RCC 7860 (cell line): ENCODE data around the gene CFHR3.
"Not testable (repeated sequence)": the region's sequence is repeated elsewhere in the genome, so short reads cannot be mapped to it uniquely, and the experiment has no call there.

Experiments
- DNase-seq: peaks from one replicate; pipeline ENCODE4 v3.0.0-alpha.2; 2015; ENCODE audit warnings: low spot score
- FAIRE-seq: peaks from 2 replicates; lab custom pipeline; 2012; peaks lifted over from hg19 to GRCh38; lab: Jason Lieb, UNC

CFHR3 gene

DNA sequence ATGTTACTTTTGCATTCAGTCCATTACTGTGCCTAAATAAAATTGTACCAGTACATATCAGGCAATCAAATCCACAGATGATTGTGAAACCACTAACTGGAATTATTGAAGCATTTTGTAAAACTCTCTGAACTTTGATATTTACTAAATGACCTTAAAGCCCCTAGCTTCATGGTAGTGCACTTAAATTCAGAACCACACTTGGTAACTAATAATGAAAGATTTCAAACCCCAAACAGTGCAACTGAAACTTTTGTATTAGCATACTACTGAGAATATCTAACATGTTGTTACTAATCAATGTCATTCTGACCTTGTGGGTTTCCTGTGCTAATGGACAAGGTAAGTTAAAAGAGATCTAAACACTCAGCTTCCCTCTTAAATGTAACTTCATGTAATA, at the start of gene CFHR3:
Gene CFHR3 (plus strand): TSS at position 238 of the 400 bp plus-strand sequence. CDS start 47 bp downstream, at position 285.
- no peak for DNase-seq
- no peak for FAIRE-seq

DNA sequence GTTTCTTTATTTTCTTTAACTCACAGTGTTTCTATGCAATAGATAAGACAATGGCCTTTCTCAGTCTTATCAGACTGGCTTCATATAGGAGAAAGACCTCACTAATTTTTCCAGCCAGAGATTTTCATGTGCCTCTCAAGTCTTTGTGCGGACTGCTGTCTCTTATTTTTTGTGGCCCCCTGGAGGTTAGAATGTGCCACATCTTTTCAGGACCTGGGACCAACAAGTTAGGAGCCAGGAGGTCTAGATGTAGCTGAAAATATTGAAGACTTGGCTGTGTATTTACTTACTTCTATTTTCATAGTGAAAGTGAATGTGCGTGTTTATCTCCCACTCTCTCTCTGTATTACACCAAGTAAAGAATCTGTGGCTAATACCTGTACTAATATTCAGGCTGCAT, 42.1 kb upstream of the CFHR3 start:
- DNase-seq (no peak), FAIRE-seq (no peak)

DNA sequence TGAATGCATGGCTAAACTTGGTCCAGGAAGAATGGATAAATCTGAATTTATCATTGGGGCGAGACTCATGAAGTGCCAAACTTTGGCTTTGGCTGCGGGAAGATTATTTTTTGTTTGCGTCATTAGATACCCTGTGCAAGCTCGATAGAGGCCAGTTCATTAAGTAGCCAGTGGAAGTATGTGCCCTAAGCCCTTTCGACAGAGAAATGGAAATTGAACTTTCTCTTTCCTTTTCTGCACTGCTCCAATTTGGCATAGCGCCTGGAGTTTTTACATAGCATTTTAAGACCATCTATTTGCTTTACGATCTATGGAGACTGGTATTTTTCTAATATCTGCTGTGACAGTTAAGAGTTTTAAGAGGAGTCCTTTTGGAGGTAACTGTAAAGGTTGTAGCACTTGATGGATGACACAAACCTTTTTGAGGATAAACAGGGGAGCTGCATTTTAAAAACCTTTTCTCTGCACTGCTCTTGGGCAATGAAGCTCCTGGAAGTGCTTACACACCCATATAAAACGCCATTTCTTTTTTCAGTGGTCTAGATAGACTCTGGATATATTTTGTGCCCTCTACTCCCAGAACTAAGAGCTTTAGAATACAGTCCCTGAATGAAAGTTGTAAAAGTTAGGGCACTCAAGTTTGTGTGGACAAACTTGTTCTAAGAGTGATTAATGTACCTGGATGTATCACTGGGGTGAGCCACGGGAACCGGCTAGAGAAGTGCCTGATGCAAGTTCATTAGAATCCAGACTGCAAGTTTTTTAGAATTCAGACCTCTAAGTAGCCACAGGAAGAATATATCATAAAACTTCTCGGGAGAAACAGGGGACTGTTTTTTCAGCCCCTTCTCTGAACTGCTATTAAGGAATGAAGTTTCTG, 41.3 kb upstream of the CFHR3 start:
- no peak for FAIRE-seq
- no peak for DNase-seq

GRCh38 chr1:196734006-196734405, 40.6 kb upstream of the CFHR3 start:
- no peak for DNase-seq
- FAIRE-seq: no peak

- no peak for FAIRE-seq
- no peak for DNase-seq
These were observed 40.2 kb upstream of the CFHR3 start for GRCh38 chr1:196734460-196734859.

DNA sequence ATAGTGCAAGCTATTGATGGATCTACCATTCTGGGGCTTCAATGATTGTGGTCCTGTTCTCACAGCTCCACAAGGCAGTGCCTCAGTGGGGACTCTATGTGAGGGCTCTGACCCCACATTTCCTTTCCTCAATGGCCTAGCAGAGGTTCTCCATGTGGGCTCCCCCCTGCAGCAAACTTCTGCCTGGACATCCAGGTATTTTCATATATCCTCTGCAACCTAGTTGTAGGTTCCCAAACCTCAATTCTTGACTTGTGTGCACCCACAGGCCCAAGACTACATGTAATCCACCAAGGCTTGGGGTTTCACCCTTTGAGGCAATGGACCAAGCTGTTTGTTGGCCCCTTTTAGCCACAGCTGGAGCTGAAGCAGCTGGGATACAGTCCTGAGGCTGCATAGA, 35.9 kb upstream of the CFHR3 start:
- FAIRE-seq (no peak), DNase-seq (no peak)

DNA sequence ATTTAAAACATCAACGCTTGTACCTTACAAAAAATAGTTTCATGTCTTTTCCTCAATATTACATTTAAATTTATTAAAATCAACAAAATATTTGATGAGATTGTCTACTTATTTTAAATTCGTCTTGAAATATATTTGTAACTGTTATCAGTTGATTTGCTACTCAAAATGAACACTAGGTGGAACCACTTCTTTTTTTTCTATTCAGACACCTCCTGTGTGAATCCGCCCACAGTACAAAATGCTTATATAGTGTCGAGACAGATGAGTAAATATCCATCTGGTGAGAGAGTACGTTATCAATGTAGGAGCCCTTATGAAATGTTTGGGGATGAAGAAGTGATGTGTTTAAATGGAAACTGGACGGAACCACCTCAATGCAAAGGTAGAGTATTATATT, 31.4 kb upstream of the CFHR3 start:
- FAIRE-seq (peak; percentile 92), DNase-seq (peak; percentile 39)

DNA sequence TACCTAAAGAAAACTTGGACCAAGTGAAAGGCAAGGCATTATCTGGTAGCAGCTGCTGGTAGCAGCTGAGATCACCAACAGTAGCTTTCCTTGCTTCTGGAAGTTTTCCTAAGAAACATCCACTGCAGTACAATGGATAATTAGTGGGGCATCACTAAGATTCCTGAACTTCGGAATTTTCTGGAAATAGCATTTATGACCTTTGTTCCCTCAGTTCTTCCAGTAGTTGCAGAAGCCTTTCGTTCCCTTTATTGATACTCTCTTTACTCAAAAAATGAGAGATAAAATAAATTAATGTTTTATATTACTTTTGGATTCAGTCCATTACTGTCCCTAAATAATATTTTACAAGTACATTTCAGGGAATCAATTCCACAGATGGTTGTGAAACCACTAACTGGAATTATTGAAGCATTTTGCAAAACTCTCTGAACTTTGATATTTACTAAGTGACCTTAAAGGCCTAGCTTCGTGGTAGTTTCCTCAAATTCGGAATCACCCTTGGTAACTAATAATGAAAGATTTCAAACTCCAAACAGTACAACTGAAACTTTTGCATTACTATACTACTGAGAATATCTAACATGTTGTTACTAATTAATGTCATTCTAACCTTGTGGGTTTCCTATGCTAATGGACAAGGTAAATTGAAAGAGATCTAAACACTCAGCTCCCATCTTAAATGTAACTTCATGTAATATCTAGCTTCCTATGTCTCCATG, 9.5 kb upstream of the CFHR3 start:
- not testable (repeated sequence) for DNase-seq, FAIRE-seq

DNA sequence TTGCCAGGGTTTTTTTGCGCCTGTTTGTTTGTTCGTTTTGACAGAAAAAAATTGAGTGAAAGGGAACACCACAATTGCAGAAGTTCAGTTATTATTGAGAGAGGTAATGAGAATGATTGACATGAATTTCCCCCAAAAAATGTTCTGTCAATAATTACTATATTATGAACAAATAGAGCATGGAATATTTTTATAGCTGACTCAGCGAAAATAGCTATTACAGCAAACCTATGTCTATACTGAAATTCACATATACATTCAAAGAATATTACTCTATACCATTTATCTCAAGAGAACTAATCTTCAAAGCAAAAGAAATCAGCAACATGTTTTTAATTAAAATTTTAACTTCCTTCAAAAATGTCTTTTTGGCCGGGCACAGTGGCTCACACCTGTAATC, 4.8 kb upstream of the CFHR3 start:
- DNase-seq, FAIRE-seq: not testable (repeated sequence)

GRCh38 chr1:196773713-196774112, 927 bp upstream of the CFHR3 start:
- no peak for DNase-seq
- no peak for FAIRE-seq

DNA sequence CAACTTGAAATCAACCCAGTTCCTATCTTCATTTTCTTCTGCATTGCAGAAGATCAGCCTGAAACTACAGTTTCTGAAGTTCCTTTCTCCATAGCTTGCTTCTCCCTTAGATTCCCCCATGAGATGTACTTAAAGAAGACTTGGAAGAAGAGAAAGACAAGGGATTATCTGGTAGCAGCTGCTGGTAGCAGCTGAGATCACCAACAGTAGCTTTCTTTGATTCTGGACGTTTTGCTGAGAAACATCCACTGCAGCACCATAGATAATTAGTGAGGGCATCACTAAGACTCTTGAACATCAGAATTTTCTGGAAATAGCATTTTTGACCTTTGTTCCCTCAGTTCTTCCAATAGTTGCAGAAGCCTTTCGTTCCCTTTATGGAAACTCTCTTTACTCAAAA, 465 bp upstream of the CFHR3 start:
- no peak for FAIRE-seq

GRCh38 chr1:196777603-196778002, 3.0 kb downstream of the CFHR3 start:
- FAIRE-seq: no peak
- DNase-seq: no peak

More for the DNA sequence above, 465 bp upstream of the CFHR3 start:
- no peak for DNase-seq

DNA sequence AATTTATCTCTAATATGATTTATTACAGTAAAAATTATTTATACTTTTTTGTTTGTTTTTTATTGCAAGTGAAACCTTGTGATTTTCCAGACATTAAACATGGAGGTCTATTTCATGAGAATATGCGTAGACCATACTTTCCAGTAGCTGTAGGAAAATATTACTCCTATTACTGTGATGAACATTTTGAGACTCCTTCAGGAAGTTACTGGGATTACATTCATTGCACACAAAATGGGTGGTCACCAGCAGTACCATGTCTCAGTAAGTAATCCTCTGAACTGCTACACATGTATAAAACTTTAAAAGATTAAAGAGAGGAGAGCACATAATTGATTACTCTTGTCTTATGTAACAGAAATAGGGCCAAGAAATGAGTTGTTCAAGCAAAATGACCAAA, 4.5 kb downstream of the CFHR3 start:
- no peak for DNase-seq
- FAIRE-seq: no peak

DNA sequence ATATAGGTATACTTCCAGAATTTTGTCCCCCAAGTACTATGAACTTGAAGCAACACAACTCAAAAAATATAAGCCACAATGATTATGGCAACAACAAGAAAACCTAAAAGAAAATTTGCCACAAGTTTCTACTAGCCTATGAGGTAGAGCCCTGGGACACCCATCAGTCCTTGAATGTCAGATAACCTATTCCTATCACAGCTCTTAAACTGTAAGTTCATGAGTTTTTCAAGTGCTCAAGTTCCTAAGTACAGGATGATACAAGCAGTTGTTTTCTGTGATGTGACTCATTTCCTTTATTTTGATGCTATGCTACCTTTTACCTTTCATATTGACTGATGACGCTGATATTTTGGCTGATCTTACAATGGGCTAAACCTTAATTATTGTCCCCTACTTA, 16.6 kb downstream of the CFHR3 start:
- not testable (repeated sequence) for DNase-seq, FAIRE-seq

GRCh38 chr1:196794103-196794502, 19.5 kb downstream of the CFHR3 start:
- FAIRE-seq, DNase-seq: not testable (repeated sequence)

- no peak for FAIRE-seq
These were observed 23.3 kb downstream of the CFHR3 start for GRCh38 chr1:196797891-196798290.

DNA sequence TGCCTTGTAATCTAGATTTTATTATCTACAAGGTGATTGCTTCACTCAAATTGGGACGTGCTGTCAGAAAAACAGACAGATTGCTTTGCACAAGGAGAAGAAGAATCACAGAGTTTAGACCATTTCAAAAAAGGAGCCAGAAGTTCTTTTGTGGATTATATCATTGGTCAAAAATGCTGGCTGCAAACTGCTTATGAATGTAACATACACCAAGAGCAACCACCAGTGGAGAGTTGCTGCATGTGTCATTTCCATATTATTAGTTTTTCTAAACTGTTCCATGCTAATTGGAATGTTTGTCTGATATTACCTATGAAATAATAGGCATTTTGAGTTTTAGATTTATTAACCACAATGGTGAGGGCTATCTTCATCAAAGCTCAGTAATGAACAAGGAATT, 27.3 kb downstream of the CFHR3 start:
- FAIRE-seq, DNase-seq: not testable (repeated sequence)

More at GRCh38 chr1:196797891-196798290, 23.3 kb downstream of the CFHR3 start:
- no peak for DNase-seq

GRCh38 chr1:196808529-196809235, 34.0 kb downstream of the CFHR3 start:
- FAIRE-seq (no peak), DNase-seq (no peak)

DNA sequence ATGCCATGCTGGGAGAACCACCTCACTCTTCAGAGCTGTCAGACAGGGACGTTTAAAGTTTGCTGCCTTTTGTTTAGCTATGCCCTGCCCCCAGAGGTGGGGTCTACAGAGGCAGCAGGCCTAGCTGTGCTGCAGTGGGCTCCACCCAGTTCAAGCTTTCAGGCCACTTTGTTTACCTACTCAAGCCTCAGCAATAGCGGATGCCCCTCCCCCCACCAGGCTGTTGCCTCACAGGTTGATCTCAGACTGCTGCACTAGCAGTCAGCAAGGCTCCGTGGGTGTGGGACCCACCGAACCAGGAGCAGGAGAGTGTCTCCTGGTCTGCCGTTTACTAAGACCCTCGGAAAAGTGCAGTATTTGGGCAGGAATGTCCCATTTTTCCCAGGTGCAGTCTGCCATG, 42.8 kb downstream of the CFHR3 start:
- not testable (repeated sequence) for FAIRE-seq, DNase-seq

- not testable (repeated sequence) for DNase-seq, FAIRE-seq
These were observed 44.9 kb downstream of the CFHR3 start, which contains the start of gene CFHR1 for GRCh38 chr1:196819531-196819930. TSS of gene CFHR1 (plus strand) at chr1:196819731. CDS start at chr1:196819845, 114 bp downstream.

DNA sequence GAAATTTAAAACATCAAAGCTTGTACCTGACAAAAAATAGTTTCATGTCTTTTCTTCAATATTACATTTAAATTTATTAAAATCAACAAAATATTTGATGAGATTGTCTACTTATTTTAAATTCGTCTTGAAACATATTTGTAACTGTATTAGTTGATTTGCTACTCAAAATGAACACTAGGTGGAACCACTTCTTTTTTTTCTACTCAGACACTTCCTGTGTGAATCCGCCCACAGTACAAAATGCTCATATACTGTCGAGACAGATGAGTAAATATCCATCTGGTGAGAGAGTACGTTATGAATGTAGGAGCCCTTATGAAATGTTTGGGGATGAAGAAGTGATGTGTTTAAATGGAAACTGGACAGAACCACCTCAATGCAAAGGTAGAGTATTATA, 53.2 kb downstream of the CFHR3 start:
- FAIRE-seq: peak; percentile 87
- peak; percentile 41 for DNase-seq
